ENCODE measurements around the gene MTLN.
"Not testable (repeated sequence)": the region's sequence is repeated elsewhere in the genome, so short reads cannot be mapped to it uniquely, and the experiment has no call there.

The MTLN gene

GRCh38 chr2:110211938-110212858 is at the start of gene MTLN:
MTLN (minus strand) TSS chr2:110212547; CDS start chr2:110212525, 22 bp downstream.
- DNase-seq = peak; percentile 55

- not testable (repeated sequence) for DNase-seq
Measured at GRCh38 chr2:110261910-110262309, 49.6 kb upstream of the MTLN start.

GRCh38 chr2:110248081-110248795 is 35.9 kb upstream of the MTLN start:
- DNase-seq = not testable (repeated sequence)

- not testable (repeated sequence) for DNase-seq
Measured at GRCh38 chr2:110245488-110246435, 33.4 kb upstream of the MTLN start.

- DNase-seq = not testable (repeated sequence)
Measured at GRCh38 chr2:110243283-110243682, 30.9 kb upstream of the MTLN start.

- DNase-seq = not testable (repeated sequence)
Measured at GRCh38 chr2:110234514-110234913, 22.2 kb upstream of the MTLN start.

- DNase-seq = not testable (repeated sequence)
Measured at GRCh38 chr2:110229886-110230285, 17.5 kb upstream of the MTLN start.

GRCh38 chr2:110222626-110223025 is 10.3 kb upstream of the MTLN start:
- not testable (repeated sequence) for DNase-seq

- no peak for DNase-seq
Measured at GRCh38 chr2:110221938-110222337, 9.6 kb upstream of the MTLN start.

GRCh38 chr2:110220190-110220564 is 7.8 kb upstream of the MTLN start:
- no peak for DNase-seq

GRCh38 chr2:110219496-110220189 is 7.3 kb upstream of the MTLN start:
- DNase-seq = no peak

GRCh38 chr2:110218889-110219288 is 6.5 kb upstream of the MTLN start:
- DNase-seq = not testable (repeated sequence)

- no peak for DNase-seq
Measured at GRCh38 chr2:110216803-110217202, 4.5 kb upstream of the MTLN start.

- no peak for DNase-seq
Measured at GRCh38 chr2:110216199-110216598, 3.9 kb upstream of the MTLN start.

GRCh38 chr2:110215566-110216158 is 3.3 kb upstream of the MTLN start:
- no peak for DNase-seq

GRCh38 chr2:110215091-110215490 is 2.7 kb upstream of the MTLN start:
- no peak for DNase-seq

GRCh38 chr2:110213522-110213921 is 1.2 kb upstream of the MTLN start:
- DNase-seq = not testable (repeated sequence)

GRCh38 chr2:110205660-110206455 is 6.5 kb downstream of the MTLN start:
- DNase-seq = no peak

- peak; percentile 74 for DNase-seq
Measured at GRCh38 chr2:110204408-110205385, 7.7 kb downstream of the MTLN start, which contains the start of gene NPHP1. NPHP1 (minus strand) TSS chr2:110205013; CDS start chr2:110204968, 45 bp downstream.

Measured in NCI-H2171 (cell line).